Lung (tissue), 12 donors: ENCODE measurements around the gene PPP1R3E. TPM values are rescaled to one million over a fixed set of nuclear protein-coding genes. Genes with fewer than 3 reads are reported as not detected.
"Not testable (repeated sequence)": the region's sequence is repeated elsewhere in the genome, so short reads cannot be mapped to it uniquely, and the experiment has no call there.

Experiments used
- ATAC-seq: fragments of 200-7000 bp; cut with Tn5 transposase; one replicate; pipeline ENCODE4 v1.9.1; 2020; ENCODE audit warnings: moderate number of reproducible peaks; ENCODE audit not compliant: insufficient read depth, low FRiP score
- DNase-seq, 3 donors: peaks; one replicate each; pipeline ENCODE4 v3.0.0-alpha.2; 2013 to 2017
- H3K27ac ChIP-seq, 2 donors: one replicate each; pipeline ENCODE4 v1.5.1; 2013; ENCODE audit warnings: mild to moderate bottlenecking in 2 of 2, moderate library complexity in 2 of 2, control low read depth in 1 of 2, inconsistent platforms in 1 of 2, low read depth in 1 of 2, low read length in 1 of 2
- H3K27me3 ChIP-seq, 3 donors: one replicate each; pipeline ENCODE4 v1.5.1; 2013; ENCODE audit warnings: low read length in 2 of 3; ENCODE audit not compliant: control insufficient read depth in 3 of 3, insufficient read depth in 3 of 3
- H3K36me3 ChIP-seq, 4 donors: one replicate each; pipeline ENCODE4 v1.5.1; 2013; ENCODE audit warnings: low read length in 4 of 4, mild to moderate bottlenecking in 1 of 4, moderate library complexity in 1 of 4; ENCODE audit not compliant: control insufficient read depth in 4 of 4, insufficient read depth in 4 of 4
- H3K4me1 ChIP-seq, 5 donors: one replicate each; pipeline ENCODE4 v1.5.1; 2013; ENCODE audit warnings: low read length in 5 of 5, mild to moderate bottlenecking in 2 of 5, moderate library complexity in 1 of 5; ENCODE audit not compliant: control insufficient read depth in 5 of 5, insufficient read depth in 5 of 5
- H3K4me3 ChIP-seq: one replicate; pipeline ENCODE4 v1.5.1; 2013; ENCODE audit warnings: mild to moderate bottlenecking, control low read depth, moderate library complexity
- H3K9ac ChIP-seq, 2 donors: one replicate each; pipeline ENCODE4 v1.5.1; 2013; ENCODE audit warnings: low read length in 2 of 2, control low read depth in 1 of 2; ENCODE audit not compliant: insufficient read depth in 1 of 2
- H3K9me3 ChIP-seq, 4 donors: one replicate each; pipeline ENCODE4 v1.5.1; 2013; ENCODE audit warnings: low read length in 3 of 4, mild to moderate bottlenecking in 1 of 4, moderate library complexity in 1 of 4; ENCODE audit not compliant: control insufficient read depth in 4 of 4, insufficient read depth in 3 of 4
- CTCF ChIP-seq: IDR thresholded peaks from 2 replicates; pipeline ENCODE4 v1.5.1; 2012; ENCODE audit warnings: mild to moderate bottlenecking; ENCODE audit errors: control extremely low read depth, extremely low read depth
- WGBS, 2 donors: extraction: QIAGEN DNeasy Blood & Tissue Kit; methylation state at CpG; one replicate each; pipeline ENCODE4 v1.1.7; 2013; 5-methylcytosine and 5-hydroxymethylcytosine counted together
- polyA plus RNA-seq, 2 donors: library from polyadenylated mRNA; stranded (reverse); fragments of 200-250 nt; gene quantifications; one replicate each; pipeline ENCODE4 v1.2.1, GENCODE V29; 2013
- total RNA-seq, 2 donors: library from RNA; depleted of rRNA in 1 of 2; stranded (reverse); fragments of >200 nt in 1 of 2; gene quantifications; one replicate each; pipeline ENCODE4 v1.2.1, GENCODE V29; 2014 to 2021
- donor health status: control.
- donor health status: control.
- donor health status: Bipolar disorder and iron deficiency.
- donor health status: healthy.
- donor health status: DM: yes; HTN: yes; CAD: no.

PPP1R3E gene
- total and polyA plus RNA-seq, 4 donors, result 7.1 to 16.4 (median 11.0) TPM

DNA sequence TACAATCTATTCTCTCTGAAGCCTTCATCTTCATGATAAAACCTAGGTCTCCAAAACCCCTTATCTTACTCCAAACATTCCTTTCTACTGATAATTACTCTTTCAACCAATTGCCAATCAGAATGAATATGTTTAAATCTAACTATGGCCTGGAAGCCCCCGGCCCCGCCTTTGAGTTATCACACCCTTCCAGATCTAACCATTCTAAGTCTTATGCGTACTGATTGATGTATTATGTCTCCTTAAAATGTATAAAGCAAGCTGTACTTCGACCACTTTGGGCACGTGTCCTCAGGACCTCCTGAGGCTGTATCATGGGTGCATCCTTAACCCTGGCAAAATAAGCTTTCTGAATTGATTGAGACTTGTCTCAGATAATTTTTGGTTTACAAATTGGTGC is 33.0 kb upstream of the PPP1R3E start:
- Histone ChIP-seq H3K36me3 (no peaks in the 10 kb centered on the region), H3K27ac (no peak overlapping the region), H3K9ac (no peak overlapping the region), H3K4me1 (no peaks in the 10 kb centered on the region), H3K27me3 (no peaks in the 10 kb centered on the region), H3K9me3 (no peaks in the 10 kb centered on the region), H3K4me3 (no peak overlapping the region)
- 89 to 92% methylated on average over 5 of the region's 5 CpGs for WGBS, 2 donors
- no peak for TF ChIP-seq CTCF
- no peak for ATAC-seq
- no peak for DNase-seq

DNA sequence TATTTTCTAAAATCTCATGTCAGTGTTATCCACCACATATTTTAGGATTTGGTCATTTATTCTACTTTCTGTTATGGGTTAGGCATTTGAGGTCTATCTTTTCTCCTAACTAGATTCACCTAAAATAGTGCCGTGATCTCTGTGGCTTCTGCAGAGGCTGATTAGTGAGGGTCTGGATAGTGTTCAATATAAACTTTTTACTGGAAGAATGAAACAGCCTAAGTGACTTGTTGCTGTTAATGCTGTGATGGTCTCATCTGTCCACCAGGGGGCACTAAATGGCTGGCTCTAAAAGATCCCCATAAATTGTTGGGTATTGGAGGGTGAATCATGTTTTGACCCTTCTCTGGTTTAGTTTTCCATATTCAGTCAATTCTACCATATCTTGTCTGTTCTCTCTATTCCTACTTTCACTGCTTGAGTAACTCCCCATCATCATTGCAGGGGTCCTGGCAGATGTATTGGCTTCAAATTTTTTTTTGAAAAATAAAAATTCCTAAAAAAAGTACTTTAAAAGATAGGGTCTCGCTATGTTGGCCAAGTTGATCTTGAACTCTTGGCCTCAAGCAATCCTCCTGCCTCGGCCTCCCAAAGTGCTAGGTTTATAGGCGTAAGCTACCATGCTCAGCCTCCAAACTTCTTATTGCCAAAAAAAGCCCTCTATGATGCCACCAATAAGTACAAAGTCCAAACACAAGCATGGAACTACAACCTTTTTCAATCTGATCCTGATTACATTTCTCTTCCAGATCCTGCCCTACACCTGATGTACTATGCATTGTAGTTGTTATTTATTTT is 25.5 kb upstream of the PPP1R3E start:
- ATAC-seq (peak; percentile 84), DNase-seq (peak; percentile 75 to 89 (median 85))
- TF ChIP-seq CTCF, result peak; percentile 90
- Histone ChIP-seq H3K36me3 (peaks cover 14 to 19% (median 15%) of the 10 kb centered on the region in 4 donors), H3K27me3 (no peaks in the 10 kb centered on the region), H3K9me3 (no peaks in the 10 kb centered on the region), H3K27ac (no peak overlapping the region), H3K4me3 (no peak overlapping the region), H3K4me1 (peaks cover 0 to under 1% (median 0%) of the 10 kb centered on the region in 5 donors), H3K9ac (no peak overlapping the region)
- WGBS, 2 donors, result 41 to 45% methylated on average over 4 of the region's 4 CpGs

DNA sequence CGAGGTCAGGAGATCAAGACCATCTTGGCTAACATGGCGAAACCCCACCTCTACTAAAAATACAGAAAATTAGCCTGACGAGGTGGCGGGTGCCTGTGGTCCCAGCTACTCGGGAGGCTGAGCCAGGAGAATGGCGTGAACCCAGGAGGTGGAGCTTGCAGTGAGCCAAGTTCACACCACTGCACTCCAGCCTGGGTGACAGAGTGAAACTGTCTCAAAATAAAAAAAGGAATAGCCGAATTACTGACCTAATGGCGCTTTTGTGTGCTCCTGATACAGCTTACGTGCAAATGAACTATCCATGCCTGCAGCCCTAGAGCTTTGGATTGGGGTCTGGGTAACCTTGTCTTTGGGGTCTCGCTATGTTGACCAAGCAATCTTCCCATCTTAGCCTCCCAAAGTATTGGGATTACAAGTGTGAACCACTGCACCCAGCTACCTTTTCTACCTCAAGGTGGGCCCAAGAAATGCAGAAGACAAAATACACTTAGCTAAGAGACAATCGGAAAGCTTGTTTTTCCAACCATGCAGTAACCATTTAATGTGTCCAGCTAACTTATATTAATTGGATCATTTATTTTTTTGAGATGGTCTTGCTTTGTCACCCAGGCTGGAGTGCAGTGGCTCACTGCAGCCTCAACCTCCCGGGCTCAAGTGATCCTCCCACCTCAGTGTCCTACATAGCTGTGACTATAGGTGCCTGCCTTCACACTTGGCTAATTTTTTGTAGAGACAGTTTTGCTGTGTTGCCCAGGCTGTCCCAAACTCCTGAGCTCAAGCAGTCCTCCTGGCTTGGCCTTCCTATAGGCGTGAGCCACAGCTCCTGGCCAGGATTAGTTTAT is 24.1 kb upstream of the PPP1R3E start:
- DNase-seq (no peak), ATAC-seq (no peak)
- Histone ChIP-seq H3K9ac (no peak overlapping the region), H3K4me1 (peaks cover 0 to 9% (median 5%) of the 10 kb centered on the region in 5 donors), H3K27ac (no peak overlapping the region), H3K4me3 (no peak overlapping the region), H3K36me3 (peaks cover 14 to 25% (median 21%) of the 10 kb centered on the region in 4 donors), H3K9me3 (no peaks in the 10 kb centered on the region), H3K27me3 (no peaks in the 10 kb centered on the region)
- no peak for TF ChIP-seq CTCF
- 83 to 86% methylated on average over 13 of the region's 13 CpGs for WGBS, 2 donors

DNA sequence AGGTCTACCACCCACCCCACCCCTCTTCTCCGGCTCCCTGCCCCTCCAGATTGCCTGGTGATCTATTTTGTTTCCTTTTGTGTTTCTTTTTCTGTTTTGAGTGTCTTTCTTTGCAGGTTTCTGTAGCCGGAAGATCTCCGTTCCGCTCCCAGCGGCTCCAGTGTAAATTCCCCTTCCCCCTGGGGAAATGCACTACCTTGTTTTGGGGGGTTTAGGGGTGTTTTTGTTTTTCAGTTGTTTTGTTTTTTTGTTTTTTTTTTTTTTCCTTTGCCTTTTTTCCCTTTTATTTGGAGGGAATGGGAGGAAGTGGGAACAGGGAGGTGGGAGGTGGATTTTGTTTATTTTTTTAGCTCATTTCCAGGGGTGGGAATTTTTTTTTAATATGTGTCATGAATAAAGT is 23.1 kb upstream of the PPP1R3E start:
- peaks cover 14 to 25% (median 21%) of the 10 kb centered on the region in 4 donors for H3K36me3 ChIP-seq
- H3K4me1 ChIP-seq, H3K4me3 ChIP-seq, H3K27ac ChIP-seq, H3K27me3 ChIP-seq, DNase-seq, H3K9me3 ChIP-seq, H3K9ac ChIP-seq, ATAC-seq: not testable (repeated sequence)
- WGBS, 2 donors, result 92 to 94% methylated on average over 5 of the region's 5 CpGs
